NCI-H2029 treated with DMSO at 0.1 percent for 48 hours (cell line): ENCODE data around the gene FOXO6.

Source experiments
- DNase-seq: peaks from one replicate; lab custom pipeline; 2025; lab: John Stamatoyannopoulos, UW

FOXO6 gene

GRCh38 chr1:41425369-41425768, 64.1 kb downstream of the FOXO6 start:
- no peak for DNase-seq

GRCh38 chr1:41426201-41426890, 65.1 kb downstream of the FOXO6 start:
- no peak for DNase-seq

DNA sequence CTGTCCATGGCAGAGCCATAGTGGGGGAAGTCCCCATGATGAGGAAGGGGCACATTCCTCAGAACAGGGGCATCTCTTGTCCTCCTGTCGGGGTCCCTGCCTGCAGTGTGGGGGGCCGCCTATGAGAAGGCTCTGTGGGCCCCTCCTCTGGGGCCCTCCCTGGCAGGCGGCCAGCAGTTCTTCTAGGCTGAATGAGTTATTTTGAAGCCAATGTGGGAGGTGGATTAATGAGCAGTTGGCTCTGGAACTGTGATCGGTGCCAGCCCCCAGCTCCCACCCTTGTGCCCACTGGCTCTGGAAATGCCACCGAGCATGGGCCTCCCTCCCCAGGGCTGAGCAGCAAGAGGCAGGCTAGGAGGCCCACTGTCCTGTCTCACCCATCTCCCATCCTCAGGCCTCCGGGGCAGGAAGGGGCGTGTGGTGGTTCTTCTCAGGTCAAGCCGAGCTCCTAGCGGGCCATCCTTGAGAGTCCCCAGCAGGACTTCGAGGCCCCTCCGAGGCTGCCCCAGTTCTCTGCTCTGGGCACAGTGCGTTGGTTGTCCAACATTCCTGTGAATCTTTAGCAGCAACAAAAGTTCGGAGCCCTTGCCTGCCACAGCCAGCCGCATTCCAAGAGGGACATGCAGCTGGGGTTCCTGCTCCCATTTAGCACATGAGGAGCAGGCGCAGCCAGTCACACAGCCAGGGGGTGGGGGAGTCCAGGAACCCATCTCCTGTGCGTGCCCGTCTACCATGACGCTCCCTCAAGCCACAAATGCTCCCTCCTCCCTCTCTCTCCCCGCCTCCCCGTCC, 66.1 kb downstream of the FOXO6 start:
- no peak for DNase-seq

GRCh38 chr1:41427916-41428737, 66.9 kb downstream of the FOXO6 start:
- no peak for DNase-seq

- no peak for DNase-seq
Observed at GRCh38 chr1:41428738-41429640, 67.8 kb downstream of the FOXO6 start.

- no peak for DNase-seq
Observed at GRCh38 chr1:41429641-41430035, 68.4 kb downstream of the FOXO6 start.

DNA sequence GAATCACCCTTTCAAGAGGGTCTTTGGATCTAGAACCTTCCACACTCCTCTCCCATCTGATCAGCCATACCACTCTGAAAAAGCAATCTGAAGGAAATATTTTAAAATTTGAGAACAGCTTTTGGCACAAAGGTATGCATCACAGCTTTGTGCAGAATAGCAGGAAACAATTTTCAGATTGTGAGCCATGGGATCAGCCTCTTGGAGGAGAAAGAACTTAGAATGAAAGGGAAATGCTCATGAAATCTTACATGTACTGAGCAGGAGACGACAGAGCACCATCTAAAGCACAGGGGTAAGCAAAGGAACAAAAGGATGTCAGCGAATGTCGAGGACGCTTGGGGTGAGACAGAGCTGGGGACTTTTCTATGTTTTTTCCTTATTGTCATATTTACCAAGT, 68.8 kb downstream of the FOXO6 start:
- no peak for DNase-seq

DNA sequence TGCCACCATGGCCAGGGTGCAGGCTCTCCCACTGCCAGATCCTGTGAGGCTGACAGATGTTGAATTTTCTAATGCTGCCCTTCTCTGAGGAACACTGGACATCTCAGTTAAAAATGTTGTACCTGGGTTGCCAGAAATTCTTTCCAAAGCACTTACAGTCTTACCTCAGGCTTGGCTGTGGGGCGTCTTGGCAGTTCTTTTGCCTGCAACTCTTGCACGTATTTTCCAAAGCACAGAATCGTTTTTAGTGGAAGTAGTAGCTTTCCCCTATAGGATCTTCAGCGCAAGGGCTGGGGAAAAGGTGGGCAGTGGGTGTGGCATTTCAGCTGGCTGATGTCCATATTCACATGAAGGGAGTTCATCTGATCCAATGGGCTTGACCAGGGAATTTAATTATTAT, 69.3 kb downstream of the FOXO6 start:
- no peak for DNase-seq

- DNase-seq = no peak
Observed at GRCh38 chr1:41431490-41432350, 70.5 kb downstream of the FOXO6 start.
